ACHN (cell line): ENCODE data around the gene IQCE.
"Not testable (repeated sequence)": the region's sequence is repeated elsewhere in the genome, so short reads cannot be mapped to it uniquely, and the experiment has no call there.

Source experiments
- DNase-seq: peaks from one replicate; pipeline ENCODE4 v3.0.0-alpha.2; 2015
- in situ Hi-C: cut with HindIII; loops from 2 replicates; pipeline ENCODE4 v1.10.0; 2017; ENCODE audit warnings: low sequenced_read_pairs, low pct_ligation_motif_present, low pct_unique_long_range_greater_than_20kb

The IQCE gene

DNA sequence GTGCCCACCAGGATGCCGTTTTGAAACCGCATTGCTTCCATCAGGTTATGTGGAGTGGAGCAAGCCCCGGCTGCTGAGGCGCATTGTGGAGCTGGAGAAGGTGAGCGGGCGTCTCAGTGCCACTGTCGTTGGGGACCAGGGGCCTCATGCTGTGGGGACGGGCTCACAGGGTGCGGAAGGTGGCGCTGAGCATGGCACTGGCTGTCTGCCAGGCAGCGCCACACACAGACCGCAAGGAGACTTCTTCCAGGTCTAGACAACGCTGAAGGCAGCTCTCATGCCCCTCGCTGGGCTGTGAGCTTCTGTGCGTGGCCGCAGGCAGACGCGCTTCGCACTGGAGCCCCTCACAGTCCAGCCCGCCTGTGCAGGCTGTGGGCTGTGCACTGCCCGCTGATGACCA is 29.0 kb downstream of the IQCE start:
- in situ Hi-C loops, result no loop called here
- no peak for DNase-seq

DNA sequence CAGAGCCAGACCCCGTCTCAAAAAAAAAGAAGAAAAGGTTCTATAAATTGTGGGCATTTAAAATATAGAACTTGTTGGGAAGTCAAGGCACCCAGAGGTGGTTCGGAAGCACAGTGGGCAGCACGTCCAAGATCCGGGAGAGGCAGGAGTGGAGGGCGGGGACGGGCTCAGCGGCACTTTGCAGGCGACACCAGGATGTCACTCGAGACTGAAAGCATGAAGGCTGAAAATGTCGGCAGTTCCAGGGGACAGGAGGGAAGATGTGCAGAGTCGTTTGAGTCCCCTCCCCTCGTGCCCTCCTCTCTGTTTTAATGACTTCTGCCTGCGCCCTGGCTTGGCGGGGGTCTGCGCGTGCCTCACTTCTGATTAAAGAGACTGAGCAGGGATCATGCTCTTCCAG is 30.6 kb downstream of the IQCE start:
- in situ Hi-C loops, result no loop called here
- no peak for DNase-seq

GRCh38 chr7:2589941-2590340 is 31.2 kb downstream of the IQCE start:
- in situ Hi-C loops, DNase-seq: not testable (repeated sequence)

DNA sequence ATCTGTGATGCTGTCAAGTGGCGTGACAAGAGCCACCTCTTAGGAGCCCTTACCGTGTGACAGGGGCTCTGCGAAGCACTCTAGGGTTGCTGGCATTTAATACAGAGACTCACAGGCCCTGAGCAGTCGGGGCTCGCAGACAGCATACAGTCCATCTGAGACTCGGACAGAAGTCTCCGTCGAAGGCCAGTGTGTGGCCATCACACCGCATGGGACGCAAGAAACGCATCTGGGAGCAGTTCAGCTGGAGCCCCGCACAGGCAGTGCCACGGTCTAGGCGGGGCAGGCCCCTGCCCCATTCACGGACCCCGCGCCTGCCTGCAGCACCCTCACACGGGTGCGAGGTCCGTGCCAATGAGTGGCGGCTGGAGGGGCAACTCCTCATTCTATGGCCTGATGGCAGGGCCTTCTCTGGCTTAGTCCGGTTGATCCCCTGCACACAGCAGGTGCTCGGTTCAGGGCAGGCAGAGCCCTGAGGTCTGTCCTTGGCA is 33.6 kb downstream of the IQCE start:
- in situ Hi-C loops, result no loop called here

DNA sequence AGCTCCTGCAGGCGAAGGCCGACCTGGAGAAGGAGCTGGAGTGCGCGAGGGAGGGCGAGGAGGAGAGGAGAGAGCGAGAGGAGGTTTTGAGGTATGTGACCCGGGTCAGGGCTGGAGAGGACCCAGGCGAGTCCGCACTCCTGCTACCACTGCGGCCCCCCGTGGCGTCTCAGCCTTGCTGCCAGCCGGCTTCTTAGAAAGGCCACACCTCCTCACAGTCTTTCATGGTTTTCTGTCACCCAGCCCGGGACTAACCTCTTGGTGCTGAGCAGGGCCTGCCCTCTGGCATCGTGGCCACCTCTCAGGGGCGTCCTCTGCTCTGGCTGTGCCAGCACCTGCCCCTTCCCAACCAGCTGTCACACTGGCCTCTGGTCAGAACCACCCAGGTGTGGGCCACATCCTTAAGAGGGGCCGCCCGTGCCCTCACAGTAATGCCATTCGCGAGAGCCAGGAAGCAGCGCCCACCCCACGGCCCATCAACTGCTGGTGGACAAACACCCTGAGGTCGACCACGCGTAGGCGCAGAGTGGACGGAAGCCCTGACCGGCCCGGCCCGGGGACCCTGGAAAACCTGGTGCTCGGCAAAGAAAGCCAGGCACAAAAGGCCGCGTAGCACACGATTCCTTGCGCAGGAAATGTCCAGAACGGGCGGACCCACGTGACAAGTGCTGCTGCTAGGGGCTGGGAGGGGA is 34.4 kb downstream of the IQCE start:
- in situ Hi-C loops, result no loop called here
- DNase-seq, result no peak

More for the DNA sequence above, 33.6 kb downstream of the IQCE start:
- DNase-seq, result no peak

DNA sequence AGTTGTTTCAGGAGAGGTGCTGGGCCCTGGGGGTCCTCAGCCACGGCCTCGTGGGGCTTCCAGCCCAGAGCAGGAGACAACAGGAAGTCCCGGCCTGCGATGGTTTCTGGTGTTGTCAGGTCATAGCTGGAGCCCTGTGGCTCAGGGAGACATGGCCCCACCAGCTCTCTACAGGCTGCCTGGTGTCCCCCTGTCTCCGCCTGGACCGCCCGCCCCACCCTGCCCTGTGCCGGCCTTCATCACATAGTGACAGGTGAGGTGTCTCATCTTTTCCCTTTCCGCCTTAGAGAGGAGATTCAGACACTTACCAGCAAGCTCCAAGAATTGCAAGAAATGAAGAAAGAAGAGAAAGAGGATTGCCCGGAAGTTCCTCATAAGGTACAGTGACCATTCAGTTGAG is 35.8 kb downstream of the IQCE start:
- in situ Hi-C loops, result no loop called here

GRCh38 chr7:2595258-2595860 is 36.6 kb downstream of the IQCE start:
- in situ Hi-C loops, result no loop called here
- DNase-seq, result no peak

More for the DNA sequence above, 35.8 kb downstream of the IQCE start:
- DNase-seq, result no peak

DNA sequence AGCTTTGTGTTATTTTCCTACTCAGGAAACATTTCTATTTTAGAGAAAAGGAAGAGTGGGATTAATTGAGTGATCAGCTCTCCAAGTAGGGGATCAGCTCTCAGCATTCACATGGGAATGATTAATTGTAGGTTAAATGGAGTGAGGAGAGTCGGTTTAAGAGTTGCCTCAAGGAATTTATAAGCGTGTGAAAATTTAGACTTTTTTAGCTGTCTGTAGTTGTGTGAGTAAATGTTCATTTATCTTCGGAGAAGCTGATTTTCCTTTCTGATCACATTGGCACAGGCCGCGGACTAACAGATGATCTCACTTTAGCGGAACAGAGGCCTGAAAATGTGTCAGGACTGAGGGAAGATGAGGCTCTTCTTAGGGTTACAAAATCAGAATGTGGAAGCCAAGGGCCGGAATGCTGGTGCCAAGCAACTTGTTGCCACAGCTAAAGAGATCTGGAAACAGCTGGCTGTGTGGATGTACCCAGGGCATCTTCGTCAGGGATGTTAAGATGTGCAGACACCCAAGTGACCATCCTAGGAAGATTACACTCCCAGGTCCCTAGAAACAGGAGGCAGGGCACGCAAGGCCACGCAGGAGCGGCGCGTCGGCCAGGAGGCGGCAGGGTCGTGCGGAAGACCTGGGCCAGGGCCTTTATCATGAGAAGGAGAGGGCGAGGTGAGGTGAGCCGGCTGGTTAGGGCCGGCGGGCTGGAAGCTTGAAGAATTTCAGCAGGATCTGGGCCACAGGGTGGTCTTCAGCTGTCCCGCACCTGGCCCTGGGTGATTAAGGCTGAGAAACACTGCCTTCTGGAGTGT is 37.9 kb downstream of the IQCE start:
- no peak for DNase-seq
- in situ Hi-C loops, result no loop called here

DNA sequence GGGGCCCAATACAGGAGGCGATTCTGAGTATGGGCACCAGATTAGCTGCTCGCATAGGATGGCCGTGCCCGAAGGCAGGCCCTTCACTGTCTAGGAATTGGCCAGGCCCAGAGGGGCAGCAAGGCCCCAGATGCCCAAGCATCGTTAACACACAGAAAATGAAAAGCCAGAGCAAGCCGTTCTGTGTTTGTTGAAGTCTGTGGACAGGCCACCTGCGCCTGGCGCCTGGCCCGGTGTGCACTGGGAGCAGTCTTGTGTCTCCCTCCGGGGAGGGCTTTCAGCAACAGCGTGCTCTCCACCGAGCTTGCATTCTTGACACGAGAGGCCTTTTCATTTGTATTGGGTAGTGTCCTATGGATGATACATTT is 38.5 kb downstream of the IQCE start:
- DNase-seq, result no peak
- in situ Hi-C loops, result no loop called here

GRCh38 chr7:2598154-2598823 is 39.5 kb downstream of the IQCE start:
- in situ Hi-C loops, result no loop called here
- DNase-seq, result no peak

DNA sequence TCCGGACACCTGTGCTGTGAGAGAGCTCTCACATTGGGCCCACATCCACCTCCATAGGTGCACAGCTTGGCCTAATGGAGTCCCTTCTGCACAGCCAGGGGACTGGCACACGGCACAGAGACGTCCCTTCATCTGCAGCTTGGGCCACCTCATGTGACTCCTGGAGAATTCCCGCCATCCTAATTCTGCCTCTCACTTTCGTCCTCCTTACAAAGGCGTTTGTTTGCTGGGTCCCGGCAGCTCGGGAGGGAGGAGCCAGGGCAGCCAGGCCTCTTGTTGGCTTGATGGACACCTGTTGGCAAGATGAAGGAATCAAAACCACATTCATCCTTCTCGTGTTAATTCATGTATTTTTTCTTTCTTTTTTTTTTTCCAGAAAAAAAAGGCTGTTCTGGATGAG is 42.3 kb downstream of the IQCE start:
- no peak for DNase-seq

GRCh38 chr7:2601907-2602306 is 43.1 kb downstream of the IQCE start:
- DNase-seq, result no peak
- in situ Hi-C loops, result no loop called here

More for the DNA sequence above, 42.3 kb downstream of the IQCE start:
- in situ Hi-C loops, result no loop called here

GRCh38 chr7:2602406-2603043 is 43.7 kb downstream of the IQCE start:
- in situ Hi-C loops, result no loop called here
- no peak for DNase-seq

DNA sequence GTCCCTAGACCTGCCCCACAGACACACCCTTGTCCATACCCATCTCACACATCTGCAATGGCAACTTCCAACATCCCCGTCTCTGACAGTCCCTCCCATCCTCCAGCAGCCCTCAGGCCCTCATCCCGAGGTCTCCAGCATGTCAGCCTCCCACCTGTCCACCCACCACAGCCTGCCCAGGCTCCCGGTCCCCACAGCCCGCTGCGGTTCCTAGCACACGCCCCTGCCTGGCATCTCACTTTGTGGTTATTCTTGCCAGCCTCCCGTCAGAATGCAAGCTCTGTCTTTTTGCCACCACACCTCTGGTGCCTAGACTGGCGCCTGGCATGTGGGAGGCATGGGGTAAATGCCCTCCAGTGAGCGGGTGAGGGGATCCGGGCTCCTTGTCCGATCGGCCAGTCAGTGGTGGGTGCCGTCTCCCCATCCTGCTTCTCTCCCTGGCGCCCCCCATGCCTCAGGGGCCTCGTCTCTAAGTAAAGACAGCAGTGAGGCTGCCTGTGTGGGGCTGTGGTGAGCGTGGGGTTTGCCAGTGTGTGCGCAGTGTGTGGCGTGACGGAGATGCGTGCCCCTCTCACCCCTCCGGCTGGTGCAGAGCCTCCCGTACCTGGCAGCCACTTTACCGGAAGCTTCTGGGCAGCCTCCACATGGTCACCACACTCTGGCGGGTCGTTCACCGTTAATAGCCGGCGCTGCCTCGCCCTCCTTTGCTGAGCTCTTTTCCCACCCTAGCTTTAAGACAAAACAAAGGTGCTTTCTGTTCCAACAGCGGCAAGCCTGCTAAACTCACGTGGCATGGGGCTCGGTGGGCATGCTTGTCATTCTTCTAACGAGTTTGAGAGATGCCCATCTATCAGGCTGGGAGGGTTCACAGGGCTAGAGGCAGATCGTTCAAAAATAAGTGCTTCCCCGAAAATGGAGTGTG is 44.5 kb downstream of the IQCE start:
- in situ Hi-C loops, result no loop called here
- DNase-seq, result no peak

DNA sequence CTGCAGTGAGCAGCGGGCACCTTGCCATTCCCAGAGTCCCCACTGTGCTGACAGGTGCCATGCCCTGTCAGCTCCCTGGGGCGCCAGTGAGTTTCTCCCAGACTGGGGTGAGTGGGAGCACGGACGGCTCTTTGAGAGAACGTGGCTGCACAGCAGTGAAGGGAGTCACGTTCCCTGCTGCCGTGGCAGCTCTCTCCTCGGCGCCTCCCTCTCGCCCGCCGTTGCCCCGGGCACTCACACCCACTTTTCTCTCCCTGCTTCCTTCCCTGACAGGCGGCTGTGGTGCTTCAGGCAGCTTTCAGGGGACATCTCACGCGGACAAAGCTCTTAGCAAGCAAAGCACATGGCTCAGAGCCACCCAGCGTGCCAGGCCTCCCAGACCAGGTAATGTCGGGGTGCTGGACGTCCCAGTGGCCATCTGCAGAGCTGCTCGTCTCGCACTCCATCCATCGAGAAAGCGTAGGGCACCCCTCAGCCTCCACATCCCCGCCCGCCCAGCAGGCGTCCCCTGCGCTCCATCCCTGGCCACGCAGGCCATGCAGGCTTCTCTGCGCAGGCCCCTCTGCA is 45.9 kb downstream of the IQCE start:
- DNase-seq, result no peak
- in situ Hi-C loops, result no loop called here

- no peak for DNase-seq
- in situ Hi-C loops, result no loop called here
Measured at GRCh38 chr7:2605608-2606538, 47.1 kb downstream of the IQCE start.
